ENCODE data around the gene LSM11. TPM values are rescaled to one million over a fixed set of nuclear protein-coding genes. Genes with fewer than 3 reads are reported as not detected.
"Not testable (repeated sequence)": the region's sequence is repeated elsewhere in the genome, so short reads cannot be mapped to it uniquely, and the experiment has no call there.

Gene LSM11
- 1 to 10 TPM; 5.8 to 6.1 TPM for total RNA-seq

DNA sequence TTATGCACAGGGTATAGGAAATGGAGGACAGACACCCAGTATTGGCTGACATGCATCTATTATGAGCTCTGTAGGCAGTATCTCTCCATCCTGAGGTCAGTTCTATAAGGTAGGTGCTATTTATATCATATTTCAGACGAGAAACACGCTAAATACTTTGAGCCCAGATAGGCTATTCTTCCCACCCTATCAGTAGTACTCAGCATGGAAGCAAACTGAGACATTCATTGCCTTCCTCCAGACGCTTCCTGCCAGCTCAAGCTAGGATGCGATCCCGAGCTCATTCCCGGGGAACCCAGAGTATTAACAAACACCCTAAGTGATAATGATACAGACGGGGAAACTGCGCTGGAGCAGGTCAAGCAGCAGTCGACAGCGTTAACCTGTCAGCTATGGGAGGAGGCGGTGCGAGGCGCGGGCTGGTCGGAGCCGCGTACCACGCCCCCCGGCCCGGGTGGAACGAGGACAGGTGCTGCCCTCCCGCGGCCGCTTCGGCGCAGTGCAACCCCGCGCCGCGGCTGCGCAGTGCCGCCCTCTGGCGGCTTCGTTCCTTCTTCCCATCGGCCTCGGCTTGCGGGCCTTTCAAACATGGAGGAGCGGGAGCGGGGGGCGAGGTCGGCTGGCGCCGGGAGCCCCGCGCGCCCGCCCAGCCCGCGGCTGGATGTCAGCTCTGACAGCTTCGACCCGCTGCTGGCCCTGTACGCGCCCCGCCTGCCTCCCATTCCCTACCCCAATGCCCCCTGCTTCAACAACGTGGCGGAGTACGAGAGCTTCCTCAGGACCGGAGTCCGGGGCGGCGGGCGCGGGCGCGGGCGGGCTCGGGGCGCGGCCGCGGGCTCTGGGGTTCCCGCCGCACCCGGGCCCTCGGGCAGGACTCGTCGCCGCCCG, at the start of gene LSM11:
TSS of gene LSM11 (plus strand) at position 550 of the 888 bp plus-strand sequence. CDS start at position 589, 39 bp downstream.
- POLR2A ChIA-PET, result interaction anchor here (0.6 to 2.5 kb wide), 6 partner anchors 12 to 600 kb away, joined by 3 to 7 read pairs (median 3); partner anchors contain the start of genes MED7 and THG1L
- Mint-ChIP-seq H3K27me3 (no peaks in the 10 kb centered on the region), H3K4me1 (peaks cover 23% of the 10 kb centered on the region), H3K9me3 (no peaks in the 10 kb centered on the region), H3K36me3 (peaks cover 12% of the 10 kb centered on the region), H3K4me3 (peak within 1 kb of the TSS; percentile 97), H3K27ac (peak within 1 kb of the TSS; percentile 85)
- DNase-seq, result peak; percentile 97
- peak; percentile 91 for ATAC-seq (ENCODE audit: low read depth)

DNA sequence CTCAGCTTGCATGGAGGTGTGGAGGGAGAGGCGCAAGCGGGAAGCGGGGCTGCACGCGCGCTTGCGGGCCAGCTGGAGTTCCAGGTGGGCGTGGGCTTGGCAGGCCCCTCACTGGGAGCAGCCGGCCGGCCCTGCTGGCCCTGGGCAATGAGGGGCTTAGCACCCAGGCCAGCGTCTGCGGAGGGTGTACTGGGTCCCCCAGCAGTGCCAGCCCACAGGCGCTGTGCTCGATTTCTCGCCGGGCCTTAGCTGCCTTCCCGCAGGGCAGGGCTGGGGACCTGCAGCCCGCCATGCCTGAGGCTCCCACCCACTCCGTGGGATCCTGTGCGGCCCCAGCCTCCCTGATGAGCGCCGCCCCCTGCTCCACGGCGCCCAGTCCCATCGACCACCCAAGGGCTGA, 49.7 kb upstream of the LSM11 start:
- H3K4me3 Mint-ChIP-seq; DNase-seq; H3K27me3 Mint-ChIP-seq; H3K4me1 Mint-ChIP-seq; H3K36me3 Mint-ChIP-seq; ATAC-seq (ENCODE audit: low read depth); POLR2A ChIA-PET; H3K9me3 Mint-ChIP-seq; H3K27ac Mint-ChIP-seq: not testable (repeated sequence)

DNA sequence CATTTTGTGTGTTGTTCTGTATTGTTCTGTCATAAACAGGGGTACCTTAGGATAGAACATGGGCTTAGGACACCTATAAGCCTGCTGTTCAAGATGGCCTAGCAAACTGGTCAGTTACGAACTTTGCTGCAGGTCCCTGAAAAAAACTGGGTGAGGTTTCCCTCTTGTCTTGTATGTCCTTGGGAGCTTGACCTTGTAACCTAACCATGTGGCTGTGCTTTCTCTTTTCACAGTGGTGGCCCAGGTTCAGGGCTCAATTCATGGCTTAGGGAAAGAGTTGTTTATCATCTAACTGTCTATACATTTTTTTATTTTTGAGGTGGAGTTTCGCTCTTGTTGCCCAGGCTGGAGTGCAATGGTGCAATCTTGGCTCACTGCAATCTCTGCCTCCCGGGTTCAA, 47.4 kb upstream of the LSM11 start:
- H3K27me3 Mint-ChIP-seq; POLR2A ChIA-PET; H3K4me3 Mint-ChIP-seq; H3K4me1 Mint-ChIP-seq; DNase-seq; ATAC-seq (ENCODE audit: low read depth); H3K27ac Mint-ChIP-seq; H3K36me3 Mint-ChIP-seq; H3K9me3 Mint-ChIP-seq: not testable (repeated sequence)

DNA sequence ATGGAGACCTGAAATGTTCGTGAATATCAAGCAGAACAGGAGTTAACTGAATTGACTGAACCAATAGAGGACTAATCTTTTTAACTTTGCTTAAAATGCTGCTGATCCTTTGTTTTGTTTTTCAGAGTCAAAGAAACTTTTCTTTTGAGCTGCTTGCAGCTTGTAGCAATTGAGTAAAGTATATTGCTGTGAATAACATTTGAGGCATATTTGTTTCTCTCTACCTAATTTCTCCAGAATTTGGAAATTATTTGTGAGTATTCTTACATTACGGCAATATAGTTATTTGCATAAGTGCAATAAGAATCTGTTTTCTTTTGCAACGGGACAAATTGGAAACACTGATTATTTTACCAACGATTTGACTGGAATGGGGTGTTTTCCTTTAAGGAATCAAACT, 44.8 kb upstream of the LSM11 start:
- not testable (repeated sequence) for H3K4me3 Mint-ChIP-seq
- peaks cover 23% of the 10 kb centered on the region for H3K27me3 Mint-ChIP-seq

DNA sequence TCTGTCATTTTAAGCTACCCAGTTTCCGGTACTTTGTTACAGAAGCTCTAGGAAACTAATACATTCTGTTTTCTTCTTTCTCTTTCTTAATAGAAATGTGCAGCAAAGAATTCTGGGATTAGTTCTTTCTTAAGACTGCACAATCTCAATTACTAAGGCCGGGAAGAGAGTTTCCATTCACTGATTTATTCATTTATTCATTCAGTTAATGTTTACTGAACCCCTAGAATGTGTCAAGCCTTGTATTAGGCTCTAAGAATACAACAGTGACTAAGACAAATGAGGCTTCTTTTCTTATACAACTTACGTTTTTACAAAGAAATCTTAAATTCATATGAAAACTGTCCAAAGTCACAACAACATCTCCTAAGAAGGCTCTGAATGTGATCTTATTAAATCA, 39.8 kb upstream of the LSM11 start:
- DNase-seq (no peak), ATAC-seq (ENCODE audit: low read depth) (no peak)
- Mint-ChIP-seq H3K27me3 (peaks cover 30% of the 10 kb centered on the region), H3K4me1 (no peaks in the 10 kb centered on the region), H3K4me3 (no peak overlapping the region), H3K9me3 (peaks cover 4% of the 10 kb centered on the region), H3K36me3 (no peaks in the 10 kb centered on the region), H3K27ac (no peak overlapping the region)
- POLR2A ChIA-PET, result no interaction called here

More for the DNA sequence above, 44.8 kb upstream of the LSM11 start:
- DNase-seq; H3K27ac Mint-ChIP-seq; H3K9me3 Mint-ChIP-seq; H3K4me1 Mint-ChIP-seq; H3K36me3 Mint-ChIP-seq; ATAC-seq (ENCODE audit: low read depth); POLR2A ChIA-PET: not testable (repeated sequence)

DNA sequence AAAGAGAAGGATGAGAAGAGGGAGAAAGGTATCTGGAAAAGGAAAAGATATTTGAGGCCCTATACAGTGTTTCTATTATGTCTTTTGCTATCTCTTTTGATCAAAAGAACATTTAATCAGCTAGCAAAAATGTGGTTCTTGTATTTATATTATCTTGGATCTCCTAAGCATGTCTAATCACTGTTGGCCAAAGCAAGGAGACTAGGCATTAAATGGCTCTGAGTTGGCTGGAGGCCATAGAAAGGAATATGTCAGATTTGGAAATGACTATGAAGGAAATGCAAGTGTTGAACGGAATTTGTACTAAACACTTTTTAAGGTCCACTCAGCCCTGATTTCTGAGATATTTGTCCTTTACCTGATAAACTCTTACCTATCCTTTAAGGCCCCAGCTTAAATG, 34.6 kb upstream of the LSM11 start:
- POLR2A ChIA-PET, result no interaction called here
- ATAC-seq (ENCODE audit: low read depth), result no peak
- no peaks in the 10 kb centered on the region for H3K9me3 Mint-ChIP-seq
- H3K27me3 Mint-ChIP-seq, result peaks cover 19% of the 10 kb centered on the region
- no peaks in the 10 kb centered on the region for H3K4me1 Mint-ChIP-seq
- no peak overlapping the region for H3K27ac Mint-ChIP-seq
- H3K4me3 Mint-ChIP-seq, result no peak overlapping the region
- DNase-seq, result no peak
- H3K36me3 Mint-ChIP-seq, result no peaks in the 10 kb centered on the region

DNA sequence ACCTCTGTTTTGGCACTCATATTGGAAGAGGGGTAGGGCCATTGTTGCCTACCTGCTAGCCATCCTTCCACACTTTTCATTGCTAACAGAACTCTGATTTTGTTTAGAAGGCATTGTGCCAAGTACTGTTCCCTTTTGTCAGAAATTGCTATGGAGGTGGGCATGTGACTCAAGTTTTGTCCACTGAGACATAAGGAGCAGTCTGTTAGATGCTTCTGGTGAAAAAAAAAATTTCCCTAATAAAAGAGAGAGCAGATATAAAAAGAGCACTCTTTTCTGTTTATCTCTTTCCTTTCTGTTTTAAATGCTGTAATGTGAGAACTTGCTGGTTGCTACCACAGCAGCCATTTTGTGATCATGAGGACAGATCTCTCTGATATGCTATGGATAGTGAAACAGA, 34.2 kb upstream of the LSM11 start:
- no peaks in the 10 kb centered on the region for H3K36me3 Mint-ChIP-seq
- H3K4me3 Mint-ChIP-seq, result no peak overlapping the region
- H3K4me1 Mint-ChIP-seq, result peaks cover 2% of the 10 kb centered on the region
- POLR2A ChIA-PET, result no interaction called here
- no peak overlapping the region for H3K27ac Mint-ChIP-seq
- H3K9me3 Mint-ChIP-seq, result no peaks in the 10 kb centered on the region
- ATAC-seq (ENCODE audit: low read depth), result no peak
- peaks cover 16% of the 10 kb centered on the region for H3K27me3 Mint-ChIP-seq
- no peak for DNase-seq

DNA sequence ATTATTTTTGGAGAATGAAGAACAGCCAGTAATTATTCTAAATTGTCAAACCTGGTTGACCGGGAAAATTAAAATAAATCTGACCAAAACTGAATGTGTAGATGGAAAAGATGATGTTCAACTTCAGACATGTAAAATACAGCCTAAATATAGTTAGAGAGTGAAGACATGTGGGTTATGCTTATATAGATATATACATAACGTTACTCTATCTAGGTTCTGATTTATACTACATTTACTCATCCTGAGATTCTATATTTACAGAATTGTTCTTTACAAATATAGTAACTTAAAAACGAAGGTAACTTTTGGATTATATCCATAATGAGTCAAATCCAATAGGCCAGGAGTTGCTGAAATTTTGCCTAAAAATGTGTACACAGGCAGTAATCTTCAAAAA, 33.1 kb upstream of the LSM11 start:
- ATAC-seq (ENCODE audit: low read depth), result no peak
- Mint-ChIP-seq H3K4me3 (no peak overlapping the region), H3K4me1 (peaks cover 2% of the 10 kb centered on the region), H3K27me3 (peaks cover 10% of the 10 kb centered on the region), H3K27ac (no peak overlapping the region), H3K9me3 (no peaks in the 10 kb centered on the region), H3K36me3 (no peaks in the 10 kb centered on the region)
- no peak for DNase-seq
- POLR2A ChIA-PET, result no interaction called here

DNA sequence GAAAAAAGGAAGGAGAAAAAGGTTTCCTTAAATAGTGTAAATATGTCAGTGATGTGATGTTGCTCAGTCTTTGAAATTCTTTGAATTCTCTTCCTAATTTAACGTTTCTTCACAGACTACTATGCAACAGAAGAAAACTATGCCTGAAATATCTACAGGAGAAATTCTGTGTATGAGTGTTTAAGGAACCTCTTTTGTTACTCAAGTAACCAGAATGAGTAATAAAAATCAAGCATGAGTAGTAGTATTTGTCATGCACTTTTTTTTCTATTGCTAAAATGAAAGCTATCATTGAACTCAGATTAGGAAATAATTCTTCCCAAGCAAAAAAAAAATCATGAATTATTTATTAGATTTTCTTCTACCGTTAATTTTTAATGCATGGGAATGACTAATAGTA, 32.6 kb upstream of the LSM11 start:
- Mint-ChIP-seq H3K36me3 (no peaks in the 10 kb centered on the region), H3K4me1 (peaks cover 2% of the 10 kb centered on the region), H3K27ac (no peak overlapping the region), H3K9me3 (no peaks in the 10 kb centered on the region), H3K27me3 (peaks cover 8% of the 10 kb centered on the region), H3K4me3 (no peak overlapping the region)
- POLR2A ChIA-PET, result no interaction called here
- DNase-seq (no peak), ATAC-seq (ENCODE audit: low read depth) (no peak)

DNA sequence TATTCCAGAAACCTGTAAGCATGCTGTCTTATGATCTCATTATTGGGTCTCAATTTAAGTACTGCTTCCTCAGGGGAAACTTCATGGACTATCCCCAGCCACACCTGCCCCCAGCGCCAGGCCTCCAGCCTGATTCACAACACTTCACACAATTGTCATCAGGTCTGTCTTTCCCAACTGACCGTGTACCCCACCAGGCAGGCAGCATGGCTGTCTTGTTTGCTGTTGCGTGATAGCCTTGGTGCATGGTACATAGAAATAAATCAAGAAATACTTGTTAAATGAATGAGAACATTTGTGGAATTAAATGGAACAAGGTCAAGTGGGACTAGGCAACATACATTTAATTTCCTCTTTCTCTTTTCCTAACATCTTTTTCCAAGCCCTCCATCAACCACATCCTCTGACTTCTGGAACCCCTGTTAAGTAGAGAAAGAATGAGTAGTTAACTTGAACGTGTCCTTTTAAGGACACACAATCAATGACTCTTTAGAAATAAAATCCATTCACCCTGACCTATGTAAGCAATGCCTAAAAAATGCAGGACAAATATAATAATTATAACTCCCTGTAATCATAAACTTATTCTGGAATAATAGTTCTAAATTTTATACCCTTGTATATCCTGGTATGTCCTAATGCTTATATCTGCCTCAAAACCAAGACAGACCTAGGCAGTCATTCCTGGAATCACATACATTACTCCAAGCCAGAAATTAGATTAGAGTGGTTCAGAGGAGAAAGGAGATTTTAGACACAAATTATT, 29.5 kb upstream of the LSM11 start:
- no peaks in the 10 kb centered on the region for H3K9me3 Mint-ChIP-seq
- ATAC-seq (ENCODE audit: low read depth) (no peak), DNase-seq (no peak)
- H3K4me3 Mint-ChIP-seq, result no peak overlapping the region
- POLR2A ChIA-PET, result no interaction called here
- H3K27ac Mint-ChIP-seq, result no peak overlapping the region
- H3K4me1 Mint-ChIP-seq, result peaks cover 17% of the 10 kb centered on the region
- H3K27me3 Mint-ChIP-seq, result peaks cover 5% of the 10 kb centered on the region
- no peaks in the 10 kb centered on the region for H3K36me3 Mint-ChIP-seq

DNA sequence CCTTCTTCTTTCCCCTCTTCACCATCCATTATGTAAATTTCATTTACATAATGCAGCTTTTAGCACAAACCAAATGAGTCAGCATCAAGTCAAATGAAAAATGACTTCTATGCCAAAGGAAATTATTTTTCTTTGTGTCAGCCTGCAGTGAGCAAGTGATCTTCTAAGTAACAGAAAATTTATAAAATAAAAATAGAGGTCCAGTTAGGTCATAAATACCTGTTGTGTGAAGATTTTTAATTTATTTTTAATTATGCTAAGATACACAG, 29.0 kb upstream of the LSM11 start:
- Mint-ChIP-seq H3K36me3 (no peaks in the 10 kb centered on the region), H3K27ac (no peak overlapping the region), H3K4me1 (peaks cover 17% of the 10 kb centered on the region), H3K4me3 (no peak overlapping the region), H3K27me3 (peaks cover 5% of the 10 kb centered on the region), H3K9me3 (no peaks in the 10 kb centered on the region)
- no peak for ATAC-seq (ENCODE audit: low read depth)
- POLR2A ChIA-PET, result no interaction called here
- no peak for DNase-seq

DNA sequence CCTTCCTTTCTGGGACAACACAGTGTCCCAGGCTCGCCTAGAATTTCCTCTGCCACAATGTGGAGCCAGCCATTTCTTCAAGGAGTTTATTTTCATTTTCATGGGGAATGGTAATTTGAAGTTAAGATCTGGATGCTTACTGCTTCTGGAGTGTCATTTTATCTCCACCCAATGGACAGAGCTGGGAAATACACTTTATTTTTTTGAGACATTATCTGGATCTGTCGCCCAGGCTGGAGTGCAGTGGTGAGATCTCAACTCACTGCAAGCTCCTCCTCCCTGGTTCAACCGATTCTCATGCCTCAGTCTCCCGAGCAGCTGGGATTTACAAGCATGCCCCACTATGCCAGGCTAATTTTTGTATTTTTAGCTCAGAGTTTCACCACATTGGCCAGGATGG, 25.0 kb upstream of the LSM11 start:
- no peaks in the 10 kb centered on the region for H3K9me3 Mint-ChIP-seq
- no peak overlapping the region for H3K4me3 Mint-ChIP-seq

DNA sequence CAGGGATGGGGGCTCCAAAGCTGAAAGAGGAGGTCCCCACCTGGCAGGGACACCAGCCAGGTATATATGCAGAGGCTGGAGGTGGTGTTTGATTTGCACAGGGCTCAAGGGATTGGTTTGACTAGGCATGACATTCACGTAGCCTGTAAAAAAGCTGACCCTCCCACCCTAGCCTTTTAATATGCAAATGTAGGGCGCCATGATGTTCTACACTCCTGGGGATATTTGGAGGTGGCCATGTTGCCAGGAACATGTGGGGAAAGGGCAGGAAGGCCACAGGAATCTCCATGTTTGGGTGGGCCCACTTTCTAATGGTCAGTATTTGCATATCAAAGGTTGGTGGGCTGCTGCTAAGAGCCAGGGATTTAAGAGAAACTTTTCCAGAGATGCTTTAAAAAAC, 24.3 kb upstream of the LSM11 start:
- H3K4me1 Mint-ChIP-seq, result peaks cover 17% of the 10 kb centered on the region
- POLR2A ChIA-PET, result interaction anchor here (0.7 kb wide), 1 partner anchor 732 kb away, joined by 3 read pairs; no protein-coding TSS in a partner anchor
- H3K4me3 Mint-ChIP-seq, result no peak overlapping the region
- DNase-seq (no peak), ATAC-seq (ENCODE audit: low read depth) (no peak)
- H3K9me3 Mint-ChIP-seq, result no peaks in the 10 kb centered on the region
- no peak overlapping the region for H3K27ac Mint-ChIP-seq
- no peaks in the 10 kb centered on the region for H3K27me3 Mint-ChIP-seq
- peaks cover 8% of the 10 kb centered on the region for H3K36me3 Mint-ChIP-seq

More for the DNA sequence above, 25.0 kb upstream of the LSM11 start:
- POLR2A ChIA-PET, result no interaction called here
- DNase-seq, result no peak
- Mint-ChIP-seq H3K4me1 (peaks cover 18% of the 10 kb centered on the region), H3K27ac (peak overlapping the region; percentile 65), H3K36me3 (peaks cover 7% of the 10 kb centered on the region), H3K27me3 (no peaks in the 10 kb centered on the region)
- peak; percentile 84 for ATAC-seq (ENCODE audit: low read depth)

DNA sequence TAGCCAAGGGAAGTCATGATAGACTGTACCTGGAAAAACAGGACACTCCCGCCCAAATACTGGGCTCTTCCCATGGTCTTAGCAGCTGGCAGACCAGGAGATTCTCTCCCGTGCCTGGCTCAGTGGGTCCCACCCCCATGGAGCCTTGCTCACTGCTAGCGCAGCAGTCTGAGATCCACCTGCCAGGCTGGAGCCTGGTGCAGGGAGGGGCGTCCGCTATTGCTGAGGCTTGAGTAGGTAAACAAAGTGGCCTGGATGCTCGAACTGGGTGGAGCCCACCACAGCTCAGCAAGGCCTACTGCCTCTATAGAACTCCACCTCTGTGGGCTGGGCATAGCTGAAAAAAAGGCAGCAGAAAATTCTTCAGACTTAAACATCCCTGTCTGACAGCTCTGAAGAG, 22.4 kb upstream of the LSM11 start:
- H3K27ac Mint-ChIP-seq, result no peak overlapping the region
- ATAC-seq (ENCODE audit: low read depth) (no peak), DNase-seq (no peak)
- H3K27me3 Mint-ChIP-seq, result no peaks in the 10 kb centered on the region
- POLR2A ChIA-PET, result no interaction called here
- peaks cover 17% of the 10 kb centered on the region for H3K4me1 Mint-ChIP-seq
- peaks cover 2% of the 10 kb centered on the region for H3K9me3 Mint-ChIP-seq
- H3K36me3 Mint-ChIP-seq, result peaks cover 13% of the 10 kb centered on the region
- H3K4me3 Mint-ChIP-seq, result no peak overlapping the region
